IPS DF 19.7 (cell line): Measurements from ENCODE around the gene EMID1.

ENCODE experiments used
- DNase-seq: peaks from one replicate; pipeline ENCODE4 v3.0.0-alpha.2; 2013; ENCODE audit warnings: low read depth, low spot score

EMID1 gene

DNA sequence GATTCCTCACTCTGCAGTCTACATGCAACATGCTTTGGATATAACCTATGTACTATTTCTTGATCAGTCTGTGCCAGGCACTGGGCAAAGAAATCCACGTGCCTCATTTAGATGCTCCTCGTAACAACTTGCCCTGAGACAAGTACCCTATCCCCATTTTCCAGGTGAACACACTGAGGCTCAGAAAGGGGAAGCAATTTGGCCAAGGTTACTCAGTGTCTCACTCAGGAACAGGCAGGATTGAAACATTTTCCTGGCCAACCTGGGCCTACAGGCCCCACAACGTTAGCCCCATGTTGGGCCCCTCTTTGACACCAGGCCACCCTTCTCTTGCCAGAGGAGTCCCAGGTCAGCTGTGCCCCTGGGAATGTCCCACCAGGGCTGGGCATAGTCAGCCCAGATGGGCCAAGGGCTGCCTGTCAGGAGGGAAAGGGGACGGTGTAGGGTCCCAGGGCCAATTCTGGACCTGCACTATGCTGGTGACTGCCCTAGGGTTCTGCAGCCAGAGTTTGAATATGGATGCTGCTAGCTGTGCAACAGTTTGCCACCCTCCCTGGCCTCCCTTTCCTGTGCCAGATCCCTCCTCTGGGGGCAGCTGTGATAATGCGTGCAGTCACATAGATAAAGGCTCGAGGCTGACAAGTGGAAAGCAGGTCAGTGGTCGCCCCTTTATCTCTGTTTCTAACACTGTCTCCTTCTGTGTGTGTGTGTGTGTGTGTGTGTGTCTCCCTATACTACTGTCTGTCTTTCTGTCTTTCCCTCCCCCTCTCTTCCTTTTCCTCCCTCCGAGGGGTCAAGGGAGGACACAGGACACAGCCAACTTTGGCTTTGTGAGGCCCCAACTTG lies 10.4 kb upstream of the EMID1 start:
- no peak for DNase-seq

DNA sequence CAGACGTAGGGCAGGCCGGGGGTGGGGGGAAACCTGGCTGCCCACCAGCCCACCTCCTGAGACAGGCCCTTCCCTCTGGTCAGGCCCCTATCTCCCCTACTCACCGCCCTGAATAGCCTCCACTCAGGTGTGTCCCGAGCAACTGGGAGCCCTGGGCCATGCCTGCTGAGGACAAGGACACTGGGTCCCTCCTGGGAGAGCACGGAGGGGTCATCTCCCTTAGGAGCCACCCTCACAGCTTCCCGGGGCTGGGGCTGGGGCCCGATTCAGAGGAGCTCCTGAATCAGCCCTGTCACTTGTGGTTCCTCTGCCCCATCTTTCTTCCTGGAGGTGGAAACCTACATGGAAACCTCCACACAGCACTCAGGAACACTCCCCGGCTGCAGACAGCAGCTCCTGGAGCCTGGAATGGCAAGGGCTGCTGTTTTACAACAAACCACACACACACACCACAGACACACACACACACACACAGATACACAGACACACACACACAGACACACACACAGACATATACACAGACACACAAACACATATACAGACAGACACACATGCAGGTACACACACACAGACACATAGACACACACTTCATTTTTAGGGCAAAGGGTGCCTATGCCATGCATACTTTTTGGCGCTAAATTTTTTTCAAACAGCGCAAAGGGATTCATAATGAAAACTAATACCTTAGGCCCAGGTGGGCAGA lies 9.6 kb upstream of the EMID1 start:
- no peak for DNase-seq

DNA sequence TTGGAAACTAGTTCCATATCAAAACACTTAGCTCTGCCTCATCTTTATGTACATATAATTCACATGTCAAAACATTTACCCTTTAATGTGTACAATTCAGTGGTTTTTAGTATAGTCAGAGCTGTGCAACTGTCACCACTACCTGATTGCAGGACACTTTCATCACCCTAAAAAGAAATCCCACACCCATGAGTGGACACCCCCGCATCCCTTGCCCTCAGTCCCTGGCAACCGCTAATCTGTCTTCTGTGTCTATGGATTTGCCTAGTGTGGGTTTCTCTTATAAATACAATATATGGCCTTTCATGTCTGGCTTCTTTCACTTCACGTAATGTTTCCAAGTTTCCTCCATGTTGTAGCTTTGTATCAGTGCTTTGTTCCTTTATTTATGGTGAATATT lies 8.6 kb upstream of the EMID1 start:
- DNase-seq = no peak

DNA sequence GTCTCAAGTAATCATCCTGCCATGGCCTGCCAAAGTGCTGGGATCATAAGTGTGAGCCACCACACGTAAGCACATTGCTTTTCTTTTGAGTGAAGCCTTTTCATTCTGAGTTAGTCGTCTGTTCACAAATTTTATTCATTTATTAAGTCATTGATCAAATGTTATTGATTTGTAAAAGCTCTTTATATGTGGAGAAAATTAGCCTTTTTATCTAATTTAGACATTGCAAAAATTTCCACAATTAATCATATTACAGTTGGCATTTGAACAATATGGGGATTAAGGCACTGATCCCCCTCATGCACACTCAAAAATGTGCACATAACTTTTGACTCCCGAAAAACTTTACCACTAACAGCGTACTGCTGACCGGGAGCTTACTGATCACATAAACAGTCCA lies 7.5 kb upstream of the EMID1 start:
- no peak for DNase-seq

DNA sequence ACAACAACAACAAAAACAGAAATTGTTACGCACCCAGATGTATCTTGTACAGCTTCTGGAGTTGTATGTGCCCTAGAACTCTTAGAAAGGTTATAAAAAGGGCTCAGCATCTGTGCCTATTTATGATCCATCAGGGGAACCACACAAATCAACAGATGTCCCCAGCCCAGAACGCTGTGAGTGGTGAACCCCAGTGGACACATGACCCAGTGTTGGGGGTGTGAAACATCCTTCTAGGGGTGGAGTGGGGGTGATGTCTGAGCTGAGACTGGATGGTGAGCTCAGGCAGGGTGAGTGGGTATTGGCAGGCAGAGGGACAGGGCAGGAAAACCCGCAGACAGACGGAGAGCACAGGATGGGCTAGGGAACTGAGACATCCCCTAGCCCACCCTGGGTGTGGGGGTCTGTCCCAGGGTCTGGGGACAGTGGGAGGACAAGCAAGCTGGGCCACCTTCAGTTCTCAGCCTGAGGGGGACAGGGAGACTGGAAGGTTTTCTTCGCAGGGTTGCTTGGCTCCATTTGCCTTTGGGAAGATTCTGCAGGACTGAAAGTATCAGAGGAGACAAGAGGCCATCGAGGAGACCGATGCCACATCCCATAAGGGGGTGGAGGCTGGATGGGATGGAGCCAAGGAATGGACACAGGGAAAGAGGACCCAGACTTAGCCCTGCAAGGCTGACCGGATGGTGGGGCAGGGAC lies 5.8 kb upstream of the EMID1 start:
- no peak for DNase-seq

DNA sequence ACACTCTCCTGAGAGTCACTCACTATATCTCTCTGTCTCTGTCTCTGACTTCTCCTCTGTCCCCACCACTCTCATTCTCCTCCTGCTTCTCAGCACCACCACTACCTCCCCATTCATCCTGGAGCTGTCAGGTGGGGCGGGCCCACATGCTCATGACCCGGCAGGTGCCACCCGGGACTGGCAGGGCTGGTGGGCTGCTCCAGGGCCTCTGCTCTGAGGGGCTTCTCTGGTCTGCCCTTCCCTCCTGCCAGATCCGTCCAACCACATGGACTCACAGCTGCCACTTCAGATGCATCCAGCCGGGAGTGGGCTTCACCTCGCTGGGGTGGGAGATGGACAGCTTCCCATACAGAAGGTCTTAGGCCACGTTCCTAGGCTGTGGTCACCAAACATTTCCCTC lies 4.8 kb upstream of the EMID1 start:
- DNase-seq = no peak

DNA sequence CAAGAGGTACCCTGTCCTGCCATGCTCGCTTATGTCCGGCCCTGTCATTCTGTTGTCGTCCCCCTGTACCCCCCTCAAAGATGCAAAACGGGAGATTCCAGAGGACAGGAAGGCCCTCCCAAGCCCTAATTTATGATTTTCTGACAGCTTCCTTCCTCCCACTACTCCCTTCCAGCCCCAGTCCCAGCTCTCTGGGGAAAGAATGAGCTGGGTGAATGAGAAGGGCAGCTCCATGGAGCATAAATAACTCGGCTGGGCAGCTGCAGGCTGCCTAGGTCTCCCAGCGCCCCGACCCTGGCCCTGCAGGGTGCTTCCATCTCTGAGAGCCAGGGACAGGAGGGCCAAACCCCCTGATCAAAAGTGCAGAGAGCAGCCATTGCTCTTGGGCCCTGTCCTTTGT lies 3.9 kb upstream of the EMID1 start:
- DNase-seq = no peak

DNA sequence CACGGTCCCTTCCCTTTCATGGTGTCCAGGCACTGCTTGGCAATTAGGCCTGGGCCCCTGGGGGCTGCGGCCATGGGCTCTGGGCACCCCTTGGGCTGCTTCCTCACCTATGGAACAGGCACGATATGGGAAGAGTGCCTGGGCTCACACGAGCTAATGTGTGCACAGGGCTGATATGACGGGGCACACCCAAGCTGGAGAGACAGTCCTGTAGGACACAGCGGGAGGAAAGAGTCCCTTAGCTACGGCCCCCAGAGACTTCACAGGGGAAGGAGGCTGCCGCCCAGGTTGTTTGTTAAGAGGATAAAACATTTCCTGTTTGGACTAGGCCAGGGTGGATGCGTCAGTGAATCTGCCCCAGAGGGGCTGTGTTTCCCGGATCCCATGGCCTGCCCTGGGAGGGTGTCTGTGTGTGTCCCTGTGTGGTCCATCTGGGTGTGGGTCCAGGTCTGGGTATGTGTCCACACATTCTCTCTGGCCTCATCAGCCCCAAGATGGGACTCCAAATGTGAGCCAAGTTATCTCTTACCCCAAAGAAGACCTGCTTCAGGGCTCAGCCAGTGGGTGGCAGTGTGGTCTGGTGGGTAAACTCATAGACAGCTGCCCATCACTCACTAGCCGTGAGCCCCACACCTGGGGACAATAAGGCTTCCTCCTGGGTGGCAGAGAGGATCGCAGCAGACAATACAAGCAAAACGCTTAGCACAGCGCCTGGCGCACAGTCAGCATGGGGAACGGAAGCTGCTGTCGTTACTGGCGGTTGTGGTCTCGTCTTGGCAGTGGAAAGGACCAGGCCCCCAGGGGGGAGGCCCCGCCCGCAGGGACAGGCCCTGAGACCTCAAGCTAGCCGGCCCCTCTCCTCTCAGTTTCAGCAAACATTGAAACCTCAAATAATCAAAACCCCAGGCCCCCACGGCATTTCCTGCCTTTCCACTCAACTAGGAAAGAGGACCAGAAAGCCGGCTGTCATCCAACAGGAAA lies 3.2 kb upstream of the EMID1 start:
- DNase-seq = peak; percentile 35

DNA sequence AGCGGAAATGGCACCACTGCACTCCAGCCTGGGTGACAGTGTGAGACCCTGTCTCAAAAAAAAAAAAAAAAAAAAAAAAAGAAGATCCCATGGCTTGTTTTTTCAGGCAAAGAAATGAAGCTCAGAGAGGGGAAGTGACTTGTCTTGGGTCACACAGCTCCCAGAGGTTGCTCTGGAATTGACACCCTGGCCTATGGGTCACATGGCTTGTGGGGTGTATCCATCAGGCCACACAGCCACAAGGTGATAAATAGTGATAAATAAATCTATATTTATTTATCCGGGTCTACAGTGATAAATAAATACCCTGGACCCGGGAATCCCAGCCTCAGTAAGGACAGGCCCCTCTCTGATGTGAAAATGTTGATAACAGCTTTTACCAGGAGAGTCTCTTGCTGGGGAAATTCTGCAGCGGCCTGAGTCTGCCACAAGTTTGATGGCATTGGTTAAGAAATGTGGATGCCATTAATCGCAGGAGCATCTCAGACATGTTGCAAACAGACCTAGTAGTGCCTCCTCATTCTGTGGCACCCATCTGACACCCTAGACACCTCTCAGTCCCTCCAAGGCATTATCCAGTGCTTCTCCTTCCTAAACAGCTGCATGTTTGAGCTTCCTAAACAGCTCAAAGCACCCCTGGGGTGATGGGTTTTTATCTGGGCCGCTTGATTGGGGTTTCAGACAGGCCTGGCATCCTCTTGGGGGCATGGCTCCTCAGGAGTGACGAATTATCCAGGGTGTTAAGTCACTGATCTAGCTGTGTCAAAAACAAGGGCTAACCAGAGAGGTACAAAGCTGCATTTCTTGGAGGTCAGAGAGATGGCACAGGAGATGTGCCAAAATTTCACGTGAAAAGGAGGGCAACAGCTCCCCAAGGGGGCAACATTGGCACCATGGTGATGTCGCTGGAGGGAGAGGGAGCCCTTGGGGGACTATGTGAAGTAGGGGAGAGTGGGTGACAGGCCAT lies 1.9 kb upstream of the EMID1 start:
- no peak for DNase-seq

DNA sequence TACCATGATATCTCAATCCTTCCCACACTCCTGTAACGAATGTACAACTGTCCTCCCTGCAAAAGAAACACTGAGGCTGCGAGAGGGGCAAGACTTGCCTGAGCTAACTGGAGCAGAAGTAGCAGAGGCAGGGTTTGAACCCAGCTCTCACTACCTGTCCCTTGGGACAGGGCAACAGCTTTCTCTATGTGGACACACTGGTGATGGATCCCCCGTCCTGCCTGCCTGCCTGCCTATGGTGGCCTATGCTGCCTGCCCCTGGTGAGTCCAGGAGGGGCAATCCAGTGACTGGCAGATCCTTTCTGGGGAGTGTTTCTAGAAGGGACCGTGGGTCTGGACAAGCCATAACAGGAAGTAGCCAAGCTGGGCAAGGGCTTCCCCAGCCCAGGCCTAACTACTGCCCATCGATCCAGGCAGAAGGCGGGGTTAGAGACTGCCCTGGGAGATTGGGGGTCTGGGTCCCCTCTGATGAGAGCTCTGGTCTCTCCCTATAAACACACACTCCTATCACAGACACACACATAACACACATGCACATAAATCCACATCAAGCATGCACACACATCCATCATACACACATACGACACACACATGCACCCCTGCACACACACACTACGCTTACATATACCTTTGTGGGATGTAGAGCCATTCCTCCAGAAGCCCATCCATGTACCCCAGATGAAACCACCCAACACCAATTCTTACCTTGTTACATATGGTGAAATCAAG lies 1.1 kb upstream of the EMID1 start:
- DNase-seq = no peak

DNA sequence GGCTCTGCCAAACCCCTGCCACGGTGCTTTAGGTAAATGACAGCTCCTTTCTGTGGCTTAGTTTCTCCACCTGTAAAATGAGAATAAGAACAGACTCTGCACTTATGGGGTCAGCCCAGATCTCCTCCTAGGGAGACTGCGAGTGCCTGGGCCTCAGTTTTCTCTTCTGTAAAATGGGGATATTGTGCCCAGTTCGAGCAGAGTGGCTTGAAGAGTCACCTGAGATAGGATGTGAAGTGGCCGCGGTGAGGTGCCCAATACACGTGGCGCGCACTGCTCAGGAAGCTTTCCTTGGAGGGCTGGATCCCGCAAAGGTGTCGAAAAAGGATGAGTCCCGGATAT lies 473 bp upstream of the EMID1 start:
- DNase-seq = no peak

DNA sequence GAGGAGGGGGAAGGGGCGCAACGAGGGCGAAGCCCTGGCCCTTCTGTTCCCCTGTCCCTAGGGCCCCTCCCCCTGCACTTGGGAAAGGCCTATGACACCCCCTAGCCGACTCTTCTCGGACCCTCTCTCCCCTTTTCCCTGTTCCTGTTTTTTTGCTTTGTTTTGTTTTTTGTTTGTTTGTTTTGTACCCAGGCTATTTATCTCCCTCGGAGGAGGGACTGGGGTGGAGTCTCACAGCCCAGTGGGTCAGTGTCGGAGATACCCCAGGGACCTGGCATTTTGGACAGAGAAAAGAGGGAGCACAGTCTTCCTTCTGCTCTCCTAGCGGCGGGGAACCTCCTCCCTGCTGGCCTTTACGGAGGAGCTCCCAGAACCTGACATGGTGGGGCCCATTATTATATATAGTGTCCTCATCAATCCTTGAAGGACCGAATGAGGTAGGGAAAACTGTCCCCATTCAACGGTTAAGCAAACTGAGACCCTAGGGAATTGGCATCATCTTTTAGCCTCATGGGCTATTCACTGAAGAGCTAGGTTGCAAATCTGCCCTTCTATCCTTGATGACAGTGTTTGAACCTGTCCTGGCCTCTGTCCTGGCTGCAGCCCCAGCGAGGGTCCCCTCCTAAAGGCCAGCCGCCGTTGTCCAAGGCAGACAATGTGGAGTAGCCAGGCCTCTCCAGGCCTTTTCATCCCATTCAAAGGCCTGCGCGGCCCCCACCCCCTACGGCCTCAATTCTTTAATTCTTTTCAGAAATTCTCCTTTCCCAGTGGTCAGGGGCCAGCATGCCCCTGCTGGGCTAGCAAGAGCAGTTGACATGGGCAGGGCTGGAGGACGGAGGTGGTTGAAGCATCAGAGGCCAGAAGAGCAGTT lies 911 bp downstream of the EMID1 start:
- DNase-seq = no peak

DNA sequence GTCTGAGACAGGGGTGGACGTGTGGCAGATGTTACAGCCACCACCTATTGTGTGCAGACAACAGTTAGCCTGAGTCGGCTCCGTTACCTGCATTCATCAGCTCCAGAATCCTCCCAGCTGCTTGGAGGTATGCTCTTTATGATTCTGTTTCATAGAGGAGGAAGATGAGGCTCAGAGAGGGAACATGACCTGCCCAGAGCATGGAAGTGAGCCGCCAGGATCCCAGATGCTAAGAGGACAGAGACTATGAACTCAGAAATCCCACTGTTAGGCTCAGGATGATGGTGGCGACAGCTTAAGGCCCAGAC lies 1.5 kb downstream of the EMID1 start:
- no peak for DNase-seq

DNA sequence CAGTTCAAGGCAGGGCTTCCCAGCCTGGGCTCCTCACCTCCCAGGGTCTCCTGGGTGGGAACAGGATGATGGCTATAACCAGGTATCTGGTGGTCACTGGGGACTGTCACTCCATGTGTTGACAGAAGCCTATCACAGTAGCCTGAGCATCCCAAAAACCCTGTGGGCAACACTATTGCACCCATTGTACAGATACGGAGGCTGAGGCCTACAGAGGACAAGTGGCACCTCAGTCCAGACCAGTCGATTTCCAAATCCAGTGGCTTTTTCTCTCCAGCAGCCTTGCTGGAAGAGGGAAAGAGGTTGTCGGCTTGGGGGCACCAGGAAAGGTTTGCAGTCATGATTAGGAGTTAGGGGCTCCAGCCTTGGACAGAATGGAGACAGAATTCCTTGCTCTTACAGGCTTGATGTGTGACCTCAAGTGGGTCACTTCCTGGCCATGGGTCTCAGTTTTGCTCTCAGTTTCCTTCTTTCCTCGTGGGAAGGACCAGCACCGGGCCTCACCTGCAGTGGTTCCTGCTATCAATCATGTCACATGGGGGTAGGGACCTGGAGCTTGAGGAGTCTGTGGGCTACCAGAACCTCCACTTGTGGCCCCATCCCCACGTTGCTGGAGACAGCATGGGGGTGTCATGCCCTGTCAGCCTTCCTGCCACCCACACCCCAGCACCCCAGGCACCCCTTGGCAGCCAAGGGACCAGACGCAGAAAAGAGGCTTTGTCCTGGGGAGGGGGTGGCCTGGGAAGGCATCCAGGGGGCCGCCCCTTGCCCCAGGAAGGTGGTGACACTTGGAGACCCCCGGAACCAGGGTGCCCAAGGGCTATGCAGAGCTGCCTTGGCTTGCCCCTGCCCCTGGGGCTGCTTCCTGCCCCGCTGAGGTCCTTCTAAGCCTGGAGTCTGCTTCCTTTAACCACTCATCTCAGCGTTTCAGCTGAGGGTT lies 2.1 kb downstream of the EMID1 start:
- no peak for DNase-seq

DNA sequence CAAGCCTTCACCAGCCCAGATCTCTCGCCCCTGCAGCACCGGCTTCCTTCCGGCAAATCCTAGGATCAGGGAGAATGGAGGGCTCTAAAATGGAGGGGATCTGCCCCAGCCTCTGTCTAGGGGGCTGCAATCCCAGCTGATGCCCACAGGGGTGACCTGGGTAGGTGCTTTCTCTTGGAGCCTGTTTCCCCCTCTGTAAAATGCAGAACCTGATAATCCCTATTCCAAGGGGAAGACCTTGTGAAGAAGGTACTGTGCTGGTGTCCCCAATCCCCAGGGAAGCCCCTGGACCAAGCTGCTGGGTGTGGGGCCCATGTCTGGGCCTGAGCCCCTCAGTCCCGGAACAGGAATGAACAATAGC lies 2.8 kb downstream of the EMID1 start:
- DNase-seq = no peak

DNA sequence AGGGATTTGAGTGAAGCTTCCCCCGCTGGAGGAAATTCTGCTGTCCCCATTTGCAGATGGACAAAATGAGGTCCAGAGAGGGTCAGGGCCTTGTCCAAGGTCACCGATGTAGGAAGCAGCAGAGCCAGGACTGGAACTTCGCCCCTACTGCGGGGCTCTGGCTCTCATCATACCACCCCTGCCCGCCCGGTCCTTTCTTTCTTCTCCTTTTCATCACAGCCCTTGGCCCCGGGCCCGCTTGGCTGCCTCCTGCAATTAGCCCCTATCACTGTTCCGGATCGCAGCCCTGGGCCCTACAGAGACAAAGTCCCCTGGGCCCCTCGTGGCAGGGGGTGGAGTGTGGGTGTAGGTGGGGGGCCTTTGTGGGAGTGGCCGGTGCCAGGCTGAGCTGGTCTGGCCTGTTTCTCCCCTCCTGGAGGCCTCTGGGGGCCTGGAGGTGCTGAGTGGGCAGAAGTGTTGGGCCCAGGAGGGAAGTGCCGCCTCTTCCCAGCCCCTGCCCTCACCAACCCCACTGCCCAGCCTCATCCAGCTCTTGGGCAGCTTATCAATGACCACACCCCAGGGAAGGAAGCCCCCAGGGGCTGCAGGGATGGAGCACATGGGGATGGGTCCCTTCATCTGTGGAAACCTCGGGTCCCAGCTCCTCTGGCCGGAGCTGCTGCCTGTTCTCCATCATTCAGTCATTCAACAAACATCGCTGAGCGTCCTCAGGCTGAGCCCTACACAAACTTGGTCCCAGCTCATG lies 3.4 kb downstream of the EMID1 start:
- no peak for DNase-seq

DNA sequence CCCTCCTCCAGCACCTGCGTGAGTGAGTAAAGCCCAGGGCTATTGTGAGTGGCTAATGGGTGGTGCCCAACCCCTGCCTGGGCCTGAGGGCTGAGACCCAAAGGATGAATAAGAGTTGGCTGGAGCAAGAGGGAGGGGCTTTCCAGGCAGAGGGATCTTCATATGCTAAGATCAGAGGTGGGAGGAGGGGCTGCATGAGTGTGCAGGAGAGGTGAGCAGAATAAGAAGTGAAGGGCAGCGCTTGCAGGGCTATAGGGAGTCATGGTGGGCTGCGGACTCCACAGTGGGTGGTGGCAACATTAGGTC lies 3.9 kb downstream of the EMID1 start:
- no peak for DNase-seq
